Hepatocyte (in vitro differentiated cells): ENCODE results near the gene DENND1C. TPM values are rescaled to one million over a fixed set of nuclear protein-coding genes. Genes with fewer than 3 reads are reported as not detected.

Experiments used
- DNase-seq: peaks from one replicate; pipeline ENCODE4 v3.0.0-alpha.2; 2016; ENCODE audit warnings: low spot score
- H2AFZ ChIP-seq: fragments of 200-600 bp; sonication (generic); 2 replicates; pipeline ENCODE4 v1.6.0; 2016; ENCODE audit warnings: antibody characterized with exemption, mild to moderate bottlenecking
- H3K27ac ChIP-seq: fragments of 200-600 bp; sonication (generic); 2 replicates; pipeline ENCODE4 v1.5.1; 2016; ENCODE audit warnings: mild to moderate bottlenecking
- H3K27me3 ChIP-seq: fragments of 200-600 bp; sonication (generic); 2 replicates; pipeline ENCODE4 v1.6.1; 2016
- H3K36me3 ChIP-seq: fragments of 200-600 bp; sonication (generic); replicated peaks from 2 replicates; pipeline ENCODE4 v1.5.1; 2016; ENCODE audit warnings: low read depth; ENCODE audit not compliant: insufficient read depth
- H3K4me1 ChIP-seq: fragments of 200-600 bp; sonication (generic); 2 replicates; pipeline ENCODE4 v1.5.1; 2016; ENCODE audit warnings: mild to moderate bottlenecking, moderate library complexity; ENCODE audit not compliant: insufficient read depth
- H3K4me2 ChIP-seq: fragments of 200-600 bp; sonication (generic); 2 replicates; pipeline ENCODE4 v1.6.0; 2016
- H3K4me3 ChIP-seq: fragments of 200-600 bp; sonication (generic); 2 replicates; pipeline ENCODE4 v1.5.1; 2016; ENCODE audit warnings: mild to moderate bottlenecking
- H3K79me2 ChIP-seq: fragments of 200-600 bp; sonication (generic); 2 replicates; pipeline ENCODE4 v1.6.0; 2017; ENCODE audit warnings: mild to moderate bottlenecking
- H3K9me2 ChIP-seq: fragments of 200-600 bp; sonication (generic); replicated peaks from 2 replicates; pipeline ENCODE4 v1.6.0; 2017; ENCODE audit warnings: mild to moderate bottlenecking; ENCODE audit not compliant: insufficient read depth
- H3K9me3 ChIP-seq: fragments of 200-600 bp; sonication (generic); 2 replicates; pipeline ENCODE4 v1.5.1; 2016; ENCODE audit warnings: low read depth, mild to moderate bottlenecking
- H4K20me1 ChIP-seq: fragments of 200-600 bp; sonication (generic); 2 replicates; pipeline ENCODE4 v1.6.0; 2016; ENCODE audit warnings: mild to moderate bottlenecking; ENCODE audit not compliant: insufficient read depth, poor library complexity, severe bottlenecking
- EZH2 ChIP-seq: fragments of 200-600 bp; sonication (generic); IDR thresholded peaks from 2 replicates; pipeline ENCODE4 v1.6.1; 2016; ENCODE audit warnings: antibody characterized with exemption, mild to moderate bottlenecking, borderline replicate concordance
- EZH2phosphoT487 ChIP-seq: fragments of 200-600 bp; sonication (generic); IDR thresholded peaks from one replicate; pipeline ENCODE4 v1.6.1; 2018; ENCODE audit warnings: antibody characterized with exemption, mild to moderate bottlenecking, low read depth, moderate library complexity; ENCODE audit not compliant: unreplicated experiment, severe bottlenecking
- WGBS: methylation state at CpG from one replicate; pipeline ENCODE4 v1.1.6; 2016; ENCODE audit warnings: low lambda C conversion rate; ENCODE audit errors: missing lambda C conversion rate; 5-methylcytosine and 5-hydroxymethylcytosine counted together
- polyA plus RNA-seq: library from polyadenylated mRNA; unstranded; fragments of >200 nt; fragmentation: Nextera tagmentation; extraction: Ambion mirVana; gene quantifications from 2 replicates; pipeline ENCODE4 v1.2.1, GENCODE V29; 2016
- total RNA-seq: library from RNA; depleted of rRNA; stranded (reverse); fragments of >200 nt; gene quantifications from 2 replicates; pipeline ENCODE4 v1.2.3, GENCODE V29; 2014
- TF ChIP-seq, protein P1 (sequence below): fragments of 200-600 bp; sonication (generic); IDR thresholded peaks from 2 replicates; pipeline ENCODE4 v1.5.1; 2016; ENCODE audit warnings: antibody characterized with exemption, mild to moderate bottlenecking; ENCODE audit not compliant: poor library complexity

The DENND1C gene
- total and polyA plus RNA-seq, 2 experiments from 2014 or later, result 1.5 to 16.1 TPM

DNA sequence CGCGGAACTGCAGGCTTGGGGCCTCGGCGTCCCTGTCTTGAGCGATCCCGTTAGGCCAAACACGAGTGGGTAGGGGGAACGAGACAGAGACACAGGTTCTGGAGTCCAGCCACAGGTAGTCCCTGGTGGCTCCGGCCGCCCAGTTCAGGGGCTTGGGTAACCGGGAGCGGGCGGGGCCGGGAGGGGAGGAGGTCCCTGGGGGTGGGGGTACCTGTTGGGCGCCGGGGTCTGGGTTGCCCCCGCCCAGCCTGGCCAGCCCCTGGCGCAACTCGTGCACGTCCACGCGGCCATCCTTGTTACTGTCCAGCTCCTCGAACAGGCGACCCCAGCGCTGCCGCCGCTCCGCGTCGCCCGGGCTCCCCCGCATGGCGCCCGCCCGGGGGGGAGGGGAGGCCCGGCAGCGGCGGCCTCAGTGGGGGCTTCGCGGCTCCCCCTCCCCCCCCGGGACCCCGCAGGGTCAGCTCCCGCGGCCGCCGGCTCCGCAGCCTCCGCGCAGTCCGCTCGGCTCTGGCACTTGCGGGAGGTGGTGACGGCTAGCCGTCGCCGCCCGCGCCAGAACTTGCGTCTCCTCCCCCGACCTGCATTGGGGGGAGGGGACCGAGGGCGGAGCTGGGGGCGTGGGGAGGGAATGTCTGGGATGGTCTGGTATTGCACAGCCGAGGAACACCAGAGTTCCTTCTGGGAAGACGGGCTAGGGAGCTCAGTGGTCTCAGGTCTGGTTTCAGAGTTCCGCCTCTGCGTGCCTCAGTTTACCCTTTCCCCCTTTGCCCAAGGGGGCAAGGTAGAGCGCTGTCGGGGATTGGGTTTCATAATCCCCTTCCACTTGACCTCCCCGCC lies 22.1 kb downstream of the DENND1C start, which contains the start of gene SLC25A23:
SLC25A23 (minus strand) TSS at position 531 of the 837 bp plus-strand sequence; CDS start at position 367, 164 bp downstream.
- no peak for TF ChIP-seq EZH2
- H3K27me3 ChIP-seq, result no peaks in the 10 kb centered on the region
- H3K9me3 ChIP-seq, result no peaks in the 10 kb centered on the region
- H2AFZ ChIP-seq, result peak within 1 kb of the TSS; percentile 65
- H4K20me1 ChIP-seq, result no peaks in the 10 kb centered on the region
- H3K4me2 ChIP-seq, result peak within 1 kb of the TSS; percentile 91
- H3K27ac ChIP-seq, result peak within 1 kb of the TSS; percentile 89
- WGBS, result 7% methylated on average over 14 of the region's 70 CpGs
- H3K4me1 ChIP-seq, result peaks cover 6% of the 10 kb centered on the region
- peak within 1 kb of the TSS; percentile 97 for H3K4me3 ChIP-seq
- H3K79me2 ChIP-seq, result peaks cover 7% of the 10 kb centered on the region
- DNase-seq, result peak; percentile 87
- no peaks in the 10 kb centered on the region for H3K36me3 ChIP-seq
- H3K9me2 ChIP-seq, result no peaks in the 10 kb centered on the region

DNA sequence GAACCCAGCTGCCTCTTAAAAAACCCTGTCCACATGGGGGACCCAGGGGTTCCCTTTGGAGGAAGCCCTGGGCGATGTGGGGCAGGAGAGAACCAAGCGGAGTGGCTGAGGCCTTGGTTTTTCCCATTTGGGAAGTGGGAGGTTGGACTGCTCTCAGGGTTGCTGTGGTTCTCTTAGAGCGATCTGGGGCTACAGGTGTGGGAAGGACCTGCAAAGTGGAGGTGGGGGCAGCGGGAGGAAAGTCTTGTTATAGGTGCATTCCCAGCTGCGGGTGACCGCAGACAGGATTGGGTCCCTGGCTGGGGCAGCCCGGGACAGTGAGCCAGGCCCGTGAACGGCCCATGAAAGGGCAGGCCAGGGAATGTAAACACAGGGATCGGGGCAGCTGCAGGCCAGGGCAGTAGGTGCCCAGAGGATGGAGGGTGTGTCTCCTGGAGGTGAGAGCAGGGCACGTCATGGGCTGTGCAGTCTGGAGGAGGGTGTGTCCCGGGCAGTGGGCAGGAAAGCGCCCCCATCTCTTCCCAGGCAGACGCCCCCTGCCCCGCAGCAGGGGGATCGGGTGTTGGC lies 22.8 kb downstream of the DENND1C start:
- Histone ChIP-seq H3K36me3 (no peaks in the 10 kb centered on the region), H3K4me1 (peaks cover 6% of the 10 kb centered on the region), H3K4me2 (peak overlapping the region; percentile 91), H3K4me3 (peak overlapping the region; percentile 97), H3K79me2 (peaks cover 7% of the 10 kb centered on the region), H3K9me3 (no peaks in the 10 kb centered on the region), H3K27ac (peak overlapping the region; percentile 55), H3K27me3 (no peaks in the 10 kb centered on the region), H2AFZ (peak overlapping the region; percentile 65), H4K20me1 (no peaks in the 10 kb centered on the region), H3K9me2 (no peaks in the 10 kb centered on the region)
- DNase-seq, result peak; percentile 44
- 31% methylated on average over 16 of the region's 16 CpGs for WGBS
- TF ChIP-seq EZH2, result no peak
- TF ChIP-seq EZH2phosphoT487, result no peak
- TF ChIP-seq, protein P1, sequence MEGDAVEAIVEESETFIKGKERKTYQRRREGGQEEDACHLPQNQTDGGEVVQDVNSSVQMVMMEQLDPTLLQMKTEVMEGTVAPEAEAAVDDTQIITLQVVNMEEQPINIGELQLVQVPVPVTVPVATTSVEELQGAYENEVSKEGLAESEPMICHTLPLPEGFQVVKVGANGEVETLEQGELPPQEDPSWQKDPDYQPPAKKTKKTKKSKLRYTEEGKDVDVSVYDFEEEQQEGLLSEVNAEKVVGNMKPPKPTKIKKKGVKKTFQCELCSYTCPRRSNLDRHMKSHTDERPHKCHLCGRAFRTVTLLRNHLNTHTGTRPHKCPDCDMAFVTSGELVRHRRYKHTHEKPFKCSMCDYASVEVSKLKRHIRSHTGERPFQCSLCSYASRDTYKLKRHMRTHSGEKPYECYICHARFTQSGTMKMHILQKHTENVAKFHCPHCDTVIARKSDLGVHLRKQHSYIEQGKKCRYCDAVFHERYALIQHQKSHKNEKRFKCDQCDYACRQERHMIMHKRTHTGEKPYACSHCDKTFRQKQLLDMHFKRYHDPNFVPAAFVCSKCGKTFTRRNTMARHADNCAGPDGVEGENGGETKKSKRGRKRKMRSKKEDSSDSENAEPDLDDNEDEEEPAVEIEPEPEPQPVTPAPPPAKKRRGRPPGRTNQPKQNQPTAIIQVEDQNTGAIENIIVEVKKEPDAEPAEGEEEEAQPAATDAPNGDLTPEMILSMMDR, result no peak

DNA sequence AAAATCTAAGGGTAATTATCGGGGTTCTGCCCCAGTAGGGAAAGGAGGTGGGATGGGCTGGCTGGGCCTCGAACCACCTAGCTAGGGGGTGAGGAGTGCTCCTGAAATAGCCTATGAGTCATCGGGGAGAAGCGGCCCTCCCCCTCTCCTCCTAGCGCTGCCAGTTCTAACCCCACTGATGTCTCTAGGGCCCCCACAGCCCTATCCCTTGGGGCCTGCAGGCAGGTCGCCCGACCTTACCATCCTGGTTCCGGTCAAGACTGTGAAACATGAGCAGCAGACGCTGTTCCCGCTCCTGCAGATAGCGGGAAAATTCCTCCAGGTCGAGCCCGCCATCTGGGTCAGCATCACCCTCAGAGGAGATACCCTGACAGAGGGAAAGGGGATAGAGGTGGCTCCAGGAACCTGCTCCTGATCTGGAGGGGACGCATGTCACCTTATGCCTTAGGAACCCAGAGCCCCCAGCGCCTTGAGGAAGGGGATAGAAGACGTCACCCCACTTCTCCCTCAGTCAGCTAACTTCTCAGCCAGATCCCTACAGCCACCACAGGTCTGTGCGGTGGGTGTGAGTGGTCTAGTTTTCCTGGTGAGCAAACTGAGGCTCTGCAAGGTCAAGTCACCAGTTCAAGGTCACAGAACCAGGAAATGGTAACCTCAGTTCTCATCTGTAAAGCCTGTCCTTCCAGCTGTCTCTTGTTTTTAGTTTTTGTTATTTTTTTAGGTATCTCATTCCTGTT lies 23.5 kb downstream of the DENND1C start:
- TF ChIP-seq, protein P1, result no peak
- TF ChIP-seq EZH2 (no peak), EZH2phosphoT487 (no peak)
- H3K27ac ChIP-seq, result no peak overlapping the region
- 89% methylated on average over 17 of the region's 17 CpGs for WGBS
- H3K79me2 ChIP-seq, result peaks cover 7% of the 10 kb centered on the region
- H3K36me3 ChIP-seq, result no peaks in the 10 kb centered on the region
- H3K27me3 ChIP-seq, result no peaks in the 10 kb centered on the region
- H3K9me3 ChIP-seq, result no peaks in the 10 kb centered on the region
- peaks cover 6% of the 10 kb centered on the region for H3K4me1 ChIP-seq
- H2AFZ ChIP-seq, result no peak overlapping the region
- no peaks in the 10 kb centered on the region for H4K20me1 ChIP-seq
- peak overlapping the region; percentile 91 for H3K4me2 ChIP-seq
- H3K4me3 ChIP-seq, result no peak overlapping the region
- no peaks in the 10 kb centered on the region for H3K9me2 ChIP-seq
- no peak for DNase-seq
